MCF 10A (cell line): ENCODE results near the gene SH3BGRL. TPM values are rescaled to one million over a fixed set of nuclear protein-coding genes. Genes with fewer than 3 reads are reported as not detected.

ENCODE experiments used
- BruUV-seq: library from RNA; stranded (reverse); fragments of 400-500 nt; replicated peaks from 2 replicates; lab custom pipeline; 2021; lab: Mats Ljungman, UMichigan
- CTCF ChIA-PET: fragments of 300-600 bp; sonication (Branson Sonifier 250); formaldehyde crosslinking; extraction: SDS; loops from one replicate; lab custom pipeline; 2021; ENCODE audit warnings: antibody characterized with exemption, inconsistent platforms; lab: Yijun Ruan, JAX
- POLR2A ChIA-PET: fragments of 300-600, 350-650 bp; sonication (Branson Sonifier 250); formaldehyde crosslinking; extraction: SDS; loops from one replicate; lab custom pipeline; 2020; ENCODE audit warnings: antibody characterized with exemption, inconsistent platforms; lab: Yijun Ruan, JAX
- DNase-seq: peaks from one replicate; pipeline ENCODE4 v3.0.0-alpha.2; 2018; ENCODE audit not compliant: unreplicated experiment
- H3K27ac Mint-ChIP-seq: one replicate; pipeline ENCODE4 v1.8.0; 2022; ENCODE audit warnings: mild to moderate bottlenecking, low read depth, mixed read lengths; ENCODE audit not compliant: unreplicated experiment
- H3K27me3 Mint-ChIP-seq: one replicate; pipeline ENCODE4 v1.8.0; 2022; ENCODE audit warnings: mixed read lengths; ENCODE audit not compliant: insufficient read depth, unreplicated experiment
- H3K36me3 Mint-ChIP-seq: one replicate; pipeline ENCODE4 v1.8.0; 2022; ENCODE audit warnings: mild to moderate bottlenecking, moderate library complexity, mixed read lengths; ENCODE audit not compliant: insufficient read depth, unreplicated experiment
- H3K4me1 Mint-ChIP-seq: one replicate; pipeline ENCODE4 v1.8.0; 2022; ENCODE audit warnings: mixed read lengths; ENCODE audit not compliant: insufficient read depth, unreplicated experiment
- H3K4me3 Mint-ChIP-seq: one replicate; pipeline ENCODE4 v1.8.0; 2022; ENCODE audit warnings: mild to moderate bottlenecking, moderate library complexity, mixed read lengths; ENCODE audit not compliant: unreplicated experiment
- H3K9me3 Mint-ChIP-seq: one replicate; pipeline ENCODE4 v1.8.0; 2022; ENCODE audit warnings: mixed read lengths; ENCODE audit not compliant: unreplicated experiment
- intact Hi-C: fragments of 100-400 bp; cut with micrococcal nuclease; formaldehyde crosslinking; loops from 2 replicates; pipeline ENCODE4 v1.14.1; 2022
- total RNA-seq: library from RNA; stranded (reverse); gene quantifications from 2 replicates; pipeline ENCODE4 v1.2.3, GENCODE V29; 2022
- TF ChIP-seq, protein P1 (sequence below): fragments of 200-600 bp; IDR thresholded peaks from one replicate; pipeline ENCODE4 v1.8.0; 2022; ENCODE audit warnings: antibody characterized with exemption, mild to moderate bottlenecking; ENCODE audit not compliant: unreplicated experiment

SH3BGRL gene
- total RNA-seq, 1 experiment from 2014 or later: 53.4 TPM

GRCh38 chrX:81232218-81232617 lies 30.3 kb downstream of the SH3BGRL start:
- CTCF ChIA-PET: no interaction called here
- no TSS peak for BruUV-seq
- Mint-ChIP-seq H3K4me3 (no peak overlapping the region), H3K4me1 (no peaks in the 10 kb centered on the region), H3K27me3 (no peaks in the 10 kb centered on the region), H3K36me3 (peaks cover 11% of the 10 kb centered on the region), H3K27ac (no peak overlapping the region), H3K9me3 (peaks cover 8% of the 10 kb centered on the region)
- POLR2A ChIA-PET: no interaction called here
- TF ChIP-seq, protein P1, sequence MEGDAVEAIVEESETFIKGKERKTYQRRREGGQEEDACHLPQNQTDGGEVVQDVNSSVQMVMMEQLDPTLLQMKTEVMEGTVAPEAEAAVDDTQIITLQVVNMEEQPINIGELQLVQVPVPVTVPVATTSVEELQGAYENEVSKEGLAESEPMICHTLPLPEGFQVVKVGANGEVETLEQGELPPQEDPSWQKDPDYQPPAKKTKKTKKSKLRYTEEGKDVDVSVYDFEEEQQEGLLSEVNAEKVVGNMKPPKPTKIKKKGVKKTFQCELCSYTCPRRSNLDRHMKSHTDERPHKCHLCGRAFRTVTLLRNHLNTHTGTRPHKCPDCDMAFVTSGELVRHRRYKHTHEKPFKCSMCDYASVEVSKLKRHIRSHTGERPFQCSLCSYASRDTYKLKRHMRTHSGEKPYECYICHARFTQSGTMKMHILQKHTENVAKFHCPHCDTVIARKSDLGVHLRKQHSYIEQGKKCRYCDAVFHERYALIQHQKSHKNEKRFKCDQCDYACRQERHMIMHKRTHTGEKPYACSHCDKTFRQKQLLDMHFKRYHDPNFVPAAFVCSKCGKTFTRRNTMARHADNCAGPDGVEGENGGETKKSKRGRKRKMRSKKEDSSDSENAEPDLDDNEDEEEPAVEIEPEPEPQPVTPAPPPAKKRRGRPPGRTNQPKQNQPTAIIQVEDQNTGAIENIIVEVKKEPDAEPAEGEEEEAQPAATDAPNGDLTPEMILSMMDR: no peak
- DNase-seq: no peak
- intact Hi-C loops: no loop called here

DNA sequence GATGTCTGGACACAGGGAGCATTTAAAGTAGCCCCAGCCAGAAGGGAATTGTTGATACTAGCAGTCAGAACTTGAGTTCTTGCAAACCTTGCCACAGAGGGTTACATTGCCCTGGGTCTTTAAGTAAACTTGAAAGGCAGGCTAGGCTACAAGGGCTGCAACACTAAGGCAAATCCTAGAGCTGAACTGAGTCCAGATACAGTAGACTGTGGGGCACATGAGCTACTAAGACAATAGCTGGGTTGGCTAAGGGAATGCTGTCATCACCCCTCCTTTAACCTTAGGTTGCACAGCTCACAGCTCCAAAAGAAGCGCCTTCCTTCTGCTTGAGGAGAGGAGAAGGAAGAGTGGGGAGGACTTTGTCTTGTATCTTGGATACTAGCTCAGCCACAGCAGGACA lies 35.6 kb downstream of the SH3BGRL start:
- POLR2A ChIA-PET: interaction anchor here (0.6 kb wide), 1 partner anchor 35 kb away, joined by 3 read pairs; the partner anchor contains the start of gene SH3BGRL
- no TSS peak for BruUV-seq
- Mint-ChIP-seq H3K36me3 (peaks cover 5% of the 10 kb centered on the region), H3K9me3 (peaks cover 23% of the 10 kb centered on the region), H3K4me1 (no peaks in the 10 kb centered on the region), H3K27me3 (no peaks in the 10 kb centered on the region), H3K4me3 (no peak overlapping the region), H3K27ac (no peak overlapping the region)
- CTCF ChIA-PET: no interaction called here
- intact Hi-C loops: no loop called here
- TF ChIP-seq, protein P1: no peak
- no peak for DNase-seq

DNA sequence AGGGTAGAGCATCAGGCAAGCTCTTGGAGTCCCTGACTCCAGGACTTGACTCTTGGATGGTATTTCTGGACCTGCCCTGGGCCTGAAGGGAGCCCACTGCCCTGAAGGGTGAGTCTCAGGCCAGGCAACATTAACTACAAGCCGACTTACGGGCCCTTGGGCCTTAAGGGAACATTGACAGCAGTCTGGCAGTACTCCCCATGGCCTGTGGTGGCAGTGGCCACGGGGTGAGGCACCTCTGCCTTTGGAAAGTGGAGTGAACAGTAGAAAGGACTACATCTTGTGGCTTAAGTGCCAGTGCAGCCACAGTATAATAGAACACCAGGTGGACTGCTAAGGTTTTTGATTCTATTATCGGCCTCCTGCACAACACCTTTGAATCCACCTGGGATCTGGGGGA lies 36.3 kb downstream of the SH3BGRL start:
- H3K4me1 Mint-ChIP-seq: no peaks in the 10 kb centered on the region
- TF ChIP-seq, protein P1: no peak
- intact Hi-C loops: no loop called here
- no peak for DNase-seq
- POLR2A ChIA-PET: interaction anchor here (0.6 kb wide), 1 partner anchor 198 kb away, joined by 3 read pairs; no protein-coding TSS in a partner anchor
- peaks cover 5% of the 10 kb centered on the region for H3K36me3 Mint-ChIP-seq
- CTCF ChIA-PET: no interaction called here
- H3K4me3 Mint-ChIP-seq: no peak overlapping the region
- no peaks in the 10 kb centered on the region for H3K27me3 Mint-ChIP-seq
- H3K27ac Mint-ChIP-seq: no peak overlapping the region
- BruUV-seq: no TSS peak
- peaks cover 27% of the 10 kb centered on the region for H3K9me3 Mint-ChIP-seq

DNA sequence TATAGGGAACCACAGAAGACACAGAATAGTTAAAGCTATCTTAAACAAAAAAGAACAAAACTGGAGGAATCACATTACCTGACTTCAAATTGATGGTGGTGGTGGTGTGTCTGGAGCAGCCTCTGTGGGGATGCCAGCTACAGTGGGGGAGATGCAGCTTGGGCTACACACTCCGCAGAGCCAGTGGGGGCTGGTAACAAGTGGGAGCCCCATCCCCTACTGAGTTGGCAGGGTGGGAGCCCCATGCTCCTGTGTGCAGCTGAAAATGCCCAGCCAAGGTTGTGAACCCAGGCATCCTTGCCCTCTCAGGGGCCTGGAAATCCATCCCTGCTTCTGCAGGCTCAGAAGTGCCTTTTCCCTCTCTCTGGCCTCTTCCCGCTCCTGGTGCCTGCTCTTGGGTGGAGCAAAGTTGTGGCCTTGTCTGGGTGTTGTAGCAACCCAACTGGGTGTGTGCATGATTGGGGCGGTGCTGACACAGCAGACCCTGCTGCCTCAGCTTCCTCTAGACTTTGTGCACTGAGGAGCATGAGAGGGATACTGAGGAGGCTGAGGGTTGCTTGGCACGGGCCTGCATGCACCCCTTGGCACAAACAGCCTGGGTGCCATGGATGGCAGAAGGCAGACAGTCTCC lies 38.9 kb downstream of the SH3BGRL start:
- ChIA-PET CTCF (no interaction called here), POLR2A (no interaction called here)
- TF ChIP-seq, protein P1: no peak
- DNase-seq: no peak
- Mint-ChIP-seq H3K36me3 (peaks cover 5% of the 10 kb centered on the region), H3K9me3 (peaks cover 30% of the 10 kb centered on the region), H3K27me3 (no peaks in the 10 kb centered on the region), H3K4me3 (no peak overlapping the region), H3K4me1 (no peaks in the 10 kb centered on the region), H3K27ac (no peak overlapping the region)
- intact Hi-C loops: no loop called here
- BruUV-seq: no TSS peak
